Measurements from ENCODE around the gene HJV. TPM values are rescaled to one million over a fixed set of nuclear protein-coding genes. Genes with fewer than 3 reads are reported as not detected.
A peak's percentile ranks its signal among the peaks of the same experiment; 100 is the strongest.

The HJV gene
- total RNA-seq, 1 experiment from 2014 or later, result not detected

- H4K20me1 ChIP-seq (ENCODE audit: control insufficient read depth, insufficient read depth, insufficient read length), result no peaks in the 10 kb centered on the region
- no peaks in the 10 kb centered on the region for H3K9me3 Mint-ChIP-seq
- H2BK5ac ChIP-seq (ENCODE audit: insufficient read length, low read length), result no peak overlapping the region
- H2BK15ac ChIP-seq (ENCODE audit: low read depth, low read length), result no peak overlapping the region
- no peak for DNase-seq
- no peaks in the 10 kb centered on the region for H3K23me2 ChIP-seq (ENCODE audit: insufficient read length, low read depth, low read length, poor library complexity, severe bottlenecking)
- peak overlapping the region; percentile 42 for H3K4me2 ChIP-seq (ENCODE audit: insufficient read depth, insufficient read length, low read length)
- H3K9me3 ChIP-seq (ENCODE audit: control insufficient read depth, low read depth, low read length), result no peaks in the 10 kb centered on the region
- no peak overlapping the region; the same call in 1 of the 2 replicates for H3K14ac ChIP-seq (ENCODE audit: insufficient read depth, low read length)
- H2BK120ac ChIP-seq (ENCODE audit: low read depth, low read length, poor library complexity, severe bottlenecking), result no peak overlapping the region
- H3K9ac ChIP-seq (ENCODE audit: extremely low read depth, insufficient read length, low read length), result no peak overlapping the region
- H3K79me2 ChIP-seq (ENCODE audit: insufficient read depth, low read length), result no peaks in the 10 kb centered on the region
- H3K27ac ChIP-seq (ENCODE audit: insufficient read length, low read depth, low read length), result peak overlapping the region; percentile 35
- peaks cover 5% of the 10 kb centered on the region for H3K27me3 Mint-ChIP-seq (ENCODE audit: low read depth)
- no peak overlapping the region for H2AFZ ChIP-seq (ENCODE audit: low read length)
- no peak overlapping the region for H2BK12ac ChIP-seq (ENCODE audit: insufficient read length, low read depth, low read length)
- WGBS (ENCODE audit: extremely low coverage, insufficient read length, low lambda C conversion rate), result no CpG with 5 or more reads among the region's 7 CpGs
- no peak overlapping the region for H3K4ac ChIP-seq (ENCODE audit: low read depth, low read length)
- no peak overlapping the region for H3K56ac ChIP-seq (ENCODE audit: insufficient read length, low read depth, low read length)
- no peak overlapping the region for H3T11ph ChIP-seq (ENCODE audit: low read length)
- no peak overlapping the region for H4K91ac ChIP-seq (ENCODE audit: insufficient read length, low read depth, low read length)
- H3K79me1 ChIP-seq (ENCODE audit: insufficient read depth, low read depth, low read length, poor library complexity, severe bottlenecking), result no peaks in the 10 kb centered on the region
- H4K8ac ChIP-seq (replicated peaks; ENCODE audit: insufficient read length, low read depth, low read length), result no peak overlapping the region
- no peak overlapping the region for H4K5ac ChIP-seq (ENCODE audit: insufficient read length, low read depth, low read length)
- H3K4me3 Mint-ChIP-seq, result no peak overlapping the region
- no peak for TF ChIP-seq CTCF (conservative IDR thresholded peaks at IDR 0.05)
- no peaks in the 10 kb centered on the region for H3K27me3 ChIP-seq (ENCODE audit: insufficient read depth, low read length)
- no peak overlapping the region for H3K23ac ChIP-seq (ENCODE audit: insufficient read length, low read depth, low read length)
- peaks cover 8% of the 10 kb centered on the region for H3K4me1 ChIP-seq (ENCODE audit: insufficient read depth, low read length)
- no peak overlapping the region for H2BK20ac ChIP-seq (ENCODE audit: low read depth, low read length, poor library complexity, severe bottlenecking)
- H2AK5ac ChIP-seq (ENCODE audit: insufficient read length, low read length), result no peak overlapping the region
- peak overlapping the region; percentile 32 for H3K18ac ChIP-seq (ENCODE audit: insufficient read length, low read depth, low read length)
- no peak overlapping the region for H3K27ac Mint-ChIP-seq
- peaks cover 10 to 21% of the 10 kb centered on the region in 2 experiments for H3K4me1 Mint-ChIP-seq
- no peaks in the 10 kb centered on the region for H3K36me3 Mint-ChIP-seq (ENCODE audit: insufficient read depth in 1 of 3, low read depth in 3 of 3)
These were observed 41.6 kb downstream of the HJV start for GRCh38 chr1:145979746-145980456.

Measured in H9 (cell line).